GF-D8 (cell line): Measurements from ENCODE around the gene RFC1.
"Not testable (repeated sequence)": the region's sequence is repeated elsewhere in the genome, so short reads cannot be mapped to it uniquely, and the experiment has no call there.

ENCODE experiments used
- DNase-seq: peaks from one replicate; lab custom pipeline; 2025; lab: John Stamatoyannopoulos, UW

RFC1 gene

DNA sequence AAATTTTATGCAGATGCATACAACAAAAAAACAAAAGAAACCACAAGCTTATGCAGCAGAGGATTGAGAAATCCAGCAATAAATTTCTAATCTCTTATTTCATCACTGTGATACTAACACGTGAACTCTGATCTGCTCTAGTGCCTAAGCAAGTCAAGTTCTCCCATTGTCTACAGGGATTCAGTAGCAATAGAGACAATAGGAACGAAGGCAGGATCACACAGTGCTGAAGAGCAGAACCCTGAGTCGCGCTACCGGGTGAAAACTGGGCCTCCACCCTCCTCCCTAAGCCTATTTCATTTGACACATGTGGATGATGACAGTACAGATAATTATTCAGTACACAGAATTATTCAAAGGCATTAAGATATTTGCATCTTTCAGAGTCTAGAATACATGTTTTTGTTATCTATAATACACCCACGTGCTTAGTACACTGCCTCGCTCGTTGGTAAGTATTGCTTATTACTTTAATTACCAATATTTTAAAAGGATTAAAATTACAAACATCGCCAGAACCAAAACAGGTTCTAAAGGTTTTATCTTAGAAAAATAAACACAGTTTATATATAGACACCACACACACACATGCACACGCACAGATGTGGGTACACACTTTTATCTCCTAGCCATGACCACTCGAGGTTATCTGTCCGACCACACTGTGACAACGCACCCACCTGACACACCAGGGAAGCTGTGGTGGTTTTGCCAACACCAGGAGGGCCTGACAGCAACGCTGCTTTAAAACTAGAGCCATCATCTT, 60.1 kb downstream of the RFC1 start:
- DNase-seq = no peak

DNA sequence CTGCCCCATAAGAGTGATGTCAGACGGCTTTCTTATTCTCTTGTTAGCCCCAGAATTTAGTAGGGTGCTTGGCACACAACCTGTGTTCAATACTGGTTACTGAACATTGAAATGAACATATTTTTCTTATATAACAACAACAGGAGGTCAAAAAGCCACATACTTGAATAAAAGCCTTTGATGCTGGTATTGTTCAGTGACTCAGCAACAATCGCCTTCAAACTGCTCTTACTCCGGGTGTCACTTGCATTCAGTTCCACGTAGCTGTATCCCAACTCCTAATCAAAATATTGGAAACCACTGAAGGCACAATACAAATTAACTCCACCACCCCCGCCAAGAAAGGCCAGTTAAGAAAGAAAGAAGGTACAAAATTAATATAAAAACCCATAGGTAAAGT, 61.5 kb downstream of the RFC1 start:
- no peak for DNase-seq

GRCh38 chr4:39303871-39304270, 62.3 kb downstream of the RFC1 start:
- DNase-seq = no peak

DNA sequence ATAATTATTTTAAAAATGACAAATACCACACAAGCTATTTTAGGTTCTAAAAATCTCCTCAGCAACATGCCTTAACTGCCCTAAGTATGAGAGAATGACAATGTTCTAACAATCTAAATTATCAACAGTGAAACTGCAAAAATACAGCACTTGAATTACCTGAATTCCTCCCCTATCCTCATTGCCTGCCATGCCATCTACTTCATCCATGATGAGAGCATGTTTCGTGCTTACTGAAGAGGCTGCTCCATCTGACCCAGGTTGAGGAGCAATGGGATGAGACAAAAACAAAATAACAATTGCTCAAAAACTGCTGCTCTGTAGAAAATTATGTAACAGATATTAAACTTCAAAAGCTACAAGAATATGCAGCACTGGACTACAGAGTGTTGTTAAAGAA, 63.3 kb downstream of the RFC1 start:
- no peak for DNase-seq

- no peak for DNase-seq
These were observed 70.4 kb downstream of the RFC1 start for GRCh38 chr4:39295784-39296183.

DNA sequence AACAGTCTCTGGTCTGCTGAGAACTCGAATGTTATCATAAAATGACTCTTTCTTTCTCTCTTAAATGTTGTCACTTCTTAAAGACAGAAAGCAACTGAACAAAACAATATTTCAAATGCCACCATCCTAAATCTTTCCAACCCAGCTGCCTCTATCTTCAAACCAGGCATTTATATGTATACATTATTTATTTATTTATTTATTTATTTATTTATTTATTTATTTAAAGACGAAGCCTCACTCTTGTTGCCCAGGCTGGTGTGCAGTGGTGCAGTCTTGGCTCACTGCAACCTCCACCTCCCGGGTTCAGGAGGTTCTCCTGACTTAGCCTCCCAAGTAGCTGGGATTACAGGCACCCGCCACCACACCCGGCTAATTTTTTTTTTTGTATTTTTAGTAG, 73.7 kb downstream of the RFC1 start:
- not testable (repeated sequence) for DNase-seq

GRCh38 chr4:39291686-39292085, 74.5 kb downstream of the RFC1 start:
- no peak for DNase-seq

- DNase-seq = no peak
These were observed 78.9 kb downstream of the RFC1 start for GRCh38 chr4:39287223-39287622.

DNA sequence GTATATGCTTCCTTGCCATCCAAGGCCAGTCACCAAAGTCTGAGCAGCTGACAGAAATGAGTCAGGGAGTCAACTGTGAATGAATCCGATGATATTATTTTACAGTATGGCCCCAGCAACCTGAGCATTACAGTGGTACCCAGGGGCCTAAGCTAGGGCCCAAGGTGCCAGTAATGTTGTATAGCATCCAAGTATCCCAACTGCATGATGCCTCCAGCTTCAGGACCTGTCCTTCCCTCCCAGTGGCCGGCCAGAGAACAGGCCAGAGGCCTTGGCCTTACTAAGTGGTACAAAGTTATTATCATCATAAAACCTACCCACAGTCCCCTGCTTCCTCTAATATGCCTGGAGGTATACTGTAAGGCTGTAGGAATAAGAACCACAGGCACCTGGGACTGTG, 79.9 kb downstream of the RFC1 start:
- no peak for DNase-seq

DNA sequence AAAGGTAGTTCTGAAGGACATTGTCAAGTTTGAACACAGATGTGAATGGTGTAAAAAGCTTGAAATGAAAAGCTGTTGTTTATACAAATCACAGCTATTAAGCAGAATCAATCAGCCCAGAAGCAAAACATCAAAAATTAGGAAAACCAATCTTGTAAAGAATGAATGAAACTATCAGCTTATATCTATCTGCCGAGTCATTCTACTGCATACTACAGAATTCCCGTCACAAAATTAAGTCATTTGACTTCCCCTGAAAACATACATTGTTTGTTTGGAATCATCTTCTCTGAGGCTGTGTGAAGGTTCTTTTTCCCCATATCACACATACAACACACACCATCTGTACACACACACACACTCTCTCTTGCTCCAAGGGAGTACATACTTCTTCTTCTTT, 80.3 kb downstream of the RFC1 start:
- no peak for DNase-seq

DNA sequence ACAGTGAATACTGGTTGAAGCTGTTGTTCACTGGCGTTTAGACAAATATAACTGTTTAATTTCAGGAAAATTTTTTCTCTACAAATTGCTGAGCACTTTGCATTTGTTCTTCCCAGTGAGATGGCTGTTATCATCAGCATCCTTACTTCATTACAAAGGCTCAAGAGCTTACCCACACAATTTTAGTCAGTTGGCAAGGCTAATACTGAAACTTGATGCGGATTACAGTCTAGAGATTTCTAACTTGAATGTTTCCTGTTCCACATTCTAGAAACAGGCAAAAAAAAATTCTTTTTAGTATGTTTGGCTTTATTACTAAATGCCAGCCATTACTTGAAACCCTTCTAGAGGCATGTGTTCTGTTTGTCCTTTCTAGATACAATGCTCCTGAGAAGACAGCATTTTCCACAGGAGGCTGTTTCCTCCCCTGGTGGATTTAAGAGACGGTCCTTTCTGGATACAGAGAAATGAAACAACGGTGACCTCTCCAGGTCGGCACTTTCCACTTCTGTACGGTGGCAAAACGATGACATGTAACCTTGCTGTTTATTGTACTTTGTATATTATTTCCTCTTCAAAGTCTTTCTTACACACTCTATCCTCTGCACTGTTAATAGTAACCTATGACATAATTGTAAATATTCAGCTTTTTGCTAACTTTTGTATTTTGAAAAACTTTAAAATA, 80.9 kb downstream of the RFC1 start:
- DNase-seq = no peak

DNA sequence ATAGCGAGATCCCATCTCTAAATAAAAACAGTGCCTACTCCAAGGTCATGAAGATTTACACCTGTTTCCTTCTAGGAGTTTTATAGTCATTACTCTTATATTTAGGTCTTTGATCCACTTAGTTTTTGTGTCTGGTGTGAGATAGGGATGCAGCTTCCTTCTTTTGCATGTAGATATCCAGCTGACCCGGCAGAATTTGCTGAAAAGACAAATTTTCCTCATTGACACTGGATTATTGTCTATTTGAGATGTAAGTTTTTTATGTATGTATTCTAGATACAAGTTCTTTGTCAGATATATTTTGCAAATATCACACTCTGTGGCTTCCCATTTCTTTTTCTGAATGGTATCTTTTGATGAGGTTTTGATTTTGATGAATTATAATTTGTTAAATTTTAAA, 85.4 kb downstream of the RFC1 start:
- no peak for DNase-seq

- no peak for DNase-seq
These were observed 86.7 kb downstream of the RFC1 start for GRCh38 chr4:39279416-39279815.

DNA sequence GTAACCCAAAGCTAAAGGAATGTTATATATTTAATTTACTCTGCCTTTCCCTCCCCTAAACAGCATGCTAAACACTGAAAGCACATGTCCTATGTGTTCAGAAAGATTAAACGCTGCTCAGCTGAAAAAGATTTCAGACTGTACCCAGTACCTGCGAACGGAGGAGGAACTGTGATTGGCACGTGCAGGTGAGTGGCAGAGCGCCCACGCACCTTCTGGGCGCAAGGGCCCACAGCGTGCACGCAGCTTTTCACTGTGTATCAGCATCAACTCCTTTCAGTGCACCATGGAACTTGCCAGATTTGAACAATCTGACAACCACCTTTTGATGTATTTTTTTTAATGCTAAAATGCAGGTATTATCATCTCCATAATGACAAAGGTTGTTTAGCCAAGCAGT, 87.7 kb downstream of the RFC1 start:
- DNase-seq = no peak

DNA sequence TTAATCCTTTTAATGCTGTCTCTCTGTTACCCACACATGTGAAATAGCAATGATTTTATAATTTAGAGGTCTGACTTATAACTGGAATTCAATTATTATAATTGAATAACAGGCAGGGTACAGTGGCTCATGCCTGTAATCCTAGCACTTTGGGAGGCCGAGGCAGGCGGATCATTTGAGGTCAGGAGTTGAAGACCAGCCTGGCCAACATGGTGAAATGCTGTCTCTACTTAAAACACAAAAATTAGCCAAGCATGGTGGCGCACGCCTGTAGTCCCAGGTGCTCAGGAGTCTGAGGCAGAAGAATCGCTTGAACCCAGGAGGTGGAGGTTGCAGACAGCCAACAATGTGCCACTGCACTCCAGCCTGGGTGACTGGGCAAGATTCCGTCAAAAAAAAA, 88.5 kb downstream of the RFC1 start:
- DNase-seq = not testable (repeated sequence)

DNA sequence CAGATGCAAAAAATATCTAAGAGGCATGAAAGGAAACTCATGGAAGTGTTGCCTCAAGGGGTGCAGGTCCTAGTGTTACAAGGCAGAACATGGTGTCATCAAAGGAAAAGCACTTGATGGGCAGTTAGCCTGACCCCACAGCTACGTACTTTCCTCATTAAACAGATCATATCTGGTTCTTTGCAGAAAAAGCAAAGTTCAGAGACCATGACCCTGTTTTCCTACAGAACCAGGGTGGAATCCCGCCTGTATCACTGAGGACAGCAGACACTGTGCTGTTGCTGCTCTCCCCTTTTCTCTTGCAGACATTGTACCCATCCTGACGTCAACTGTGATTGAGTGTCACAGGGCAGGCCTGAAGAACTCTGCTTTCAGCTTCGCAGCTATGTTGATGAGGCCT, 91.7 kb downstream of the RFC1 start:
- DNase-seq = no peak

DNA sequence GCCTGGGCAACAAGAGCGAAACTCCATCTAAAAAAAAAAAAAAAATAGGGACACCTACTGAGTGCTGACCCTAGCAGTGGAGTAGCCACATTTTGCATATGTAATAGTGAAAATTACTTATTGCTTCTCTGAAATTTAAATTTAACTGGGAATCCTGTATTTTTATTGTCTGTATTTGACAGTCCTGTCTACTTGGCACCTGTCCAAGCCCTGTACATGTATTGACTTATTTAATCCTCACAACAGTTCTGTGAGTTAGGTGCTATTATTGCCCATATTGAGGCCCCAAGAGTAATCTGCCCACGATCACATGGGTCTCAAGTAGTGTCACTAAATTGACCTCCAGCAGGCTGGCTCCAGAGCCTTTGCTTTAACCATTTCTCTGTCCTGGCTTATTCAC, 102.3 kb downstream of the RFC1 start:
- no peak for DNase-seq

DNA sequence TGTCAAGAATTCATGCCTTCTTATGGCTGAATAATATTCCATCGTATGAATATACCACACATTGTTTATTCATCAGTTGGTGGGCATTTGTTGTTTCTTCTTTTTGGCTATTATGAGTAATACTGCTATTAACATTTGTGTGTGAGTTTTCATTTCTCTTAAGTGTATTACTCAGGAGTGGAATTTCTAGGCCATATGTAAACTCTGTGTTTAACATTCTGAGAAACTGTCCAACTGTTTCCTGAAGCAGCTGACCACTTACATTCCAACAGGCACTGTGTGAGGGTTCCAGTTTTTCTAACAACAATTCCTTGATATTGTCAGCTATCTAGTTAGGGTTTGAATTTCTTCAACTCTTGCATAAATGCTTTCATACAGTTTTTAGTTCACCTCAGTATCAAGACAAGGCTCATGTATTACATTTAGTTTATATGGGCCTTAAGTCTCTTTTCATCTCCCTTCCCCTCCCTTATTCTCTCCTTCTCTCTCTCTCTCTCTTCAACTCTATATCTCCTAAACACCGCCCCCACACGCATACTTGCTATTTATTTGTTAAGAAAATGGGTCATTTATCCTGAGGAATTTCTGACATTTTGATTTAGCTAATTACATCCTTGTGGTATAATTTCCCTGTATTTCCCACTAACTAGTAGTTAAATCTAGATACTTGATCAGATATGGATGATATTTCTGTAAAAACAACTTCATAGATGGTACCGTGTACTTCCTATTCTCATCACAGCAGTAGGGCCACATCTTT, 106.4 kb downstream of the RFC1 start:
- DNase-seq = no peak

DNA sequence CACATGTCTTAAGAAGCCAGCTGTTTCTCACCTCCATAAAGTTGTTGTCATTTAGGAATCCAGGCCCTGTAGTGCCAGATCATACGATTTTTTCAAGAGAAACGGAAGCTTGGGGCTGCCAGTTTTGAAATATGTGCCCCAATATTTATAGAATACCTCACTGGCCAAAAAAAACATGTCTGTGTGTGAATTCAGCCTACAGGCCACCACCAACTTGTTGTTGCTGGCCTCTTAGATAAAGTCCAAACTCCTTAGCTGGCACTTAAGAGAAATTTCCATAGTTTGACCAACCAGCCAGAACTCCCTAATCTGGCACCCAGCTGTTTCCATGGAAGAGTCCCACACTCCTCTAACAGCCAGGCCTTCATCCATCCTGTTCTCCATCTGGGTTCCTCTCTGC, 109.7 kb downstream of the RFC1 start:
- no peak for DNase-seq

DNA sequence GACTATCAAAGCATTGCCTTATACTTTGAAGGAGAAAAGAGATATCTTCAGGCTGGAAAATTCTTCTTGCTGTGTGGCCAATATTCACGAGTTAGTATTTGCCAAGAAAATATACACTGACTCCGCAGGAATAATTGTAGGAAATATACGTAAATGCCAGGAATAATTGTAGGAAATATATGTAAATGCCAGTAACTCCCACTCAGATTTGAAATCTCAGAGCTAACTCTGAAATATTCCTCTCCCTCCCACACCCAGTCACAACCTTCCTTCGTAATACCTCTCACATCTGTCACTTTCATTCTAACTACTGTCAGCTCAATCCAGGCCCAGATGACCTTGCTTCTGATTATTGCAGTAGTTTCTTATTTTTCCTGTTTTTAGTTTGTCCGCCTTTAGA, 110.3 kb downstream of the RFC1 start:
- DNase-seq = no peak

GRCh38 chr4:39255266-39255665, 110.9 kb downstream of the RFC1 start:
- DNase-seq = no peak

GRCh38 chr4:39243462-39243861, 122.7 kb downstream of the RFC1 start:
- DNase-seq = no peak
